Brain microvascular endothelial cell (primary cell): ENCODE measurements around the gene AFF3.
A peak's percentile ranks its signal among the peaks of the same experiment; 100 is the strongest.

Experiments
- DNase-seq: peaks from one replicate; pipeline ENCODE4 v3.0.0-alpha.2; 2020
- H3K27ac ChIP-seq: fragments of 250-450 bp; sonication (Bioruptor Pico); 2 replicates; pipeline ENCODE4 v1.5.1; 2020; ENCODE audit warnings: mild to moderate bottlenecking, moderate library complexity
- H3K27me3 ChIP-seq: fragments of 250-450 bp; sonication (Bioruptor Pico); replicated peaks from 2 replicates; pipeline ENCODE4 v1.5.1; 2020; ENCODE audit warnings: mild to moderate bottlenecking
- H3K36me3 ChIP-seq: fragments of 250-450 bp; sonication (Bioruptor Pico); replicated peaks from 2 replicates; pipeline ENCODE4 v1.5.1; 2020; ENCODE audit warnings: mild to moderate bottlenecking
- H3K4me3 ChIP-seq: 2 replicates; pipeline ENCODE4 v1.5.1; 2011; ENCODE audit warnings: low read depth, mild to moderate bottlenecking, control low read depth, low read length, moderate library complexity
- CTCF ChIP-seq: IDR thresholded peaks from 2 replicates; pipeline ENCODE4 v1.5.1; 2011; ENCODE audit warnings: low read depth, mild to moderate bottlenecking, moderate library complexity, low read length, control low read depth, inconsistent platforms; ENCODE audit errors: missing control alignments
- in situ Hi-C: cut with HindIII; loops from 2 replicates; pipeline ENCODE4 v1.10.0; 2017; ENCODE audit warnings: low sequenced_read_pairs, low pct_ligation_motif_present

Gene AFF3

DNA sequence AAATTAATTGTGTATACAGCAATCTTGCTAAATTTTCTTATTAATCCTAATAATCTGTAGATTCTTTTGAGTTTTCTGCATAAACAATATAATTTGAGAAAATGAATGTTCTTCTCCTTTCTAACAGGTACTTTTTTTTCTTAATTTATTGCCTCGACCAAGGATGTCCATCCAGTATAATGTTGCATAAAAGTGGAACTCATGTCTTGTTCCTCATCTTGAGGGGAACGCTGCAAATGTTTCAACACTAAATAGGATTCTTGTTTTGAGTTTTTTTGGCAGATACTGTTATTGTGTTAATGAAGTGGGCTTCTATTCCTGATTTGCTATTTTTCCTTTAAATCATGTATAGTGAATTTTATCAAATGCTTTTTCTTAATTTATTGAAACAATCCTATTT, 408.2 kb downstream of the AFF3 start:
- Histone ChIP-seq H3K27ac (no peak overlapping the region), H3K27me3 (no peaks in the 10 kb centered on the region), H3K4me3 (no peak overlapping the region), H3K36me3 (no peaks in the 10 kb centered on the region)
- DNase-seq, result no peak
- TF ChIP-seq CTCF, result no peak
- in situ Hi-C loops, result no loop called here

DNA sequence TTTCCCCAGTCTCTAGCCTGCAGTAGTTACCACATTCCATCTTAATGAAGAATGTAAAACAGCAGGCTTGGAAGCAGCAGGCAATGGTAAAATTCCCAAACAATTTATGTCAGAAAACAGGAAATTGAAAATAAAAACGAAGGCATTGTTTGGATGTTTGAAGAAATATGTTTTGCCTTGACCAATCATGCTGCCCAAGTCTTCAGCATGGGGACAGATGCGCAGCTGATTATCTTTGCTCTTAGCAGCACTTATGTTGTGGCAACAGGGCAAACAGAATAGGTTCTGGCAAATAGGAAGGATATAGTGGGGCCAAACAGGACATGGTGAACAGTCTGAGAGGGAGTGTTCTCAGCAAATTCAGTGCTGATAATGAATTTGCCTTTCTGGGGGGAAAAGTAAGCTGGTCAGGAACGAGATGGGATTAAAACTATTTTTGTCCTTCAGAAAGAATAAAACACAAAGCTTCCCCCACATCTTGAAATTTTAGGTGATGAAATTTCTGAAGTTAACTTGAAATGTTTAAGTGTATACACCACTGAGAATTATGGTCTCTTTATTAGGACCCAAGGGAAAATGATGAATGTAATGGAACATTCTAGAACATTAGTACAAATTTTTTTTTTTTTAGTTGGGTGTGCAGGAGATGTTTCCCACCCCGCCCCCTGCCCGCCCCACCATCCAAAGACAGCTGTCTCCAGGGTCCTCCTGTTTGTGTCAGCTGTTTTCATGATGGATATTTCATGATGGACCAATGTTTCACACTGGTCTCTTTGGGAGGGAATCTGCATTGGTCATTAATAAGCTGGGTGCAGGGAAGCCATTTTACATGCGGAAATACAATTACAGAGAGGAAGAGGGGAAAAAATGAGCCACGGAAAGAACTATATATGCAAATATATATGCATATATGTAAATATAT, 413.0 kb downstream of the AFF3 start:
- no peaks in the 10 kb centered on the region for H3K27me3 ChIP-seq
- in situ Hi-C loops, result no loop called here
- no peak overlapping the region for H3K4me3 ChIP-seq

GRCh38 chr2:99728166-99728565, 414.2 kb downstream of the AFF3 start:
- no peaks in the 10 kb centered on the region for H3K27me3 ChIP-seq
- H3K27ac ChIP-seq, result no peak overlapping the region
- no peak for TF ChIP-seq CTCF
- in situ Hi-C loops, result no loop called here
- no peak overlapping the region for H3K4me3 ChIP-seq
- no peaks in the 10 kb centered on the region for H3K36me3 ChIP-seq
- no peak for DNase-seq

More for the DNA sequence above, 413.0 kb downstream of the AFF3 start:
- no peak for TF ChIP-seq CTCF
- Histone ChIP-seq H3K27ac (no peak overlapping the region), H3K36me3 (no peaks in the 10 kb centered on the region)
- DNase-seq, result peak; percentile 16

DNA sequence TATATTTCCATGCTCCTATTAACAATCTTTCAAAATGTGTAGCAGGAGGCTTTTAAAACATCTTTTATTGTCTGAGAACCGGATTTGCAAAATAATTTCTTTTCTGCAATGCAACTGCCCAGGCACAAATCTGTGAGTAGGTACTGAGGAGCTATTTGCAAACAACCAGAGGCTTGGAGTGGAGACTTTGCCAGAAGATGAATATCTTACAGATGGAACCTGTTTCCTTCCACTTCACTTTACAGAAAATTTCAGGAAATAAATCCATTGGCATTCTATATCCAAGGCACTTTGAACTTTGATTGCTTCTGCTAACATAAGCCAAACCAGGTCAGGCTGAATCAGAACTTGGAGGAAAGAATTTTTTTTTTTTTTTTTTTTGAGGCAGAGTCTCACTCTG, 415.2 kb downstream of the AFF3 start:
- Histone ChIP-seq H3K36me3 (no peaks in the 10 kb centered on the region), H3K27ac (no peak overlapping the region), H3K27me3 (no peaks in the 10 kb centered on the region), H3K4me3 (no peak overlapping the region)
- DNase-seq, result no peak
- in situ Hi-C loops, result no loop called here
- TF ChIP-seq CTCF, result no peak

DNA sequence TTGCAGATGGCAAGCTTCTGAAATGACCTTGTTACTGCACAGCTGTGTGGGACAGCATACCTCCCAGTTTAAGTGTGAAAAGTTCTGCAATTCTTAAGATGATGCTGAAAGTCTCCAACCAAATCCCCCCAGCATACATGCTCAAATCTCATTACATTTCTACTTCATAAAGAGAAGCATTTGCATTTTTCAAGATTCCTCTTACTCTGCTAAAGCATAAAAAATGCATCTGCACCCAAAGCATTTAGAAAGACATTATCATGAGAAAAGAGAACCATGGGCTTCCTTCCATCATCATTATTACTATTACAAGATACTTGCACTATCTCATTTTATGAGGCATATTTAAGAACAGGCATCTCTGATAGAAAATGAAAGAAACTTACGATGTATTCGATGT, 415.7 kb downstream of the AFF3 start:
- in situ Hi-C loops, result no loop called here
- no peak for TF ChIP-seq CTCF
- no peak overlapping the region for H3K27ac ChIP-seq
- DNase-seq, result no peak
- H3K4me3 ChIP-seq, result no peak overlapping the region
- no peaks in the 10 kb centered on the region for H3K36me3 ChIP-seq
- no peaks in the 10 kb centered on the region for H3K27me3 ChIP-seq
